Thyroid gland (tissue), 4 donors: ENCODE results near the gene EMILIN3.

Source experiments
- POLR2A ChIP-seq, 2 donors: fragments of 450-650 bp; IDR thresholded peaks; one replicate each; pipeline ENCODE4 v1.6.1; 2017; ENCODE audit warnings: antibody characterized with exemption in 2 of 2, mild to moderate bottlenecking in 2 of 2, moderate library complexity in 1 of 2
- TF ChIP-seq, protein P1 (sequence below), 6 experiments: fragments of 200-600 bp in 3 of 6; fragments of 450-650 bp in 3 of 6; sonication (generic) in 3 of 6; IDR thresholded peaks; one replicate each; pipeline ENCODE4 v1.5.1; 2016 to 2019; ENCODE audit warnings: antibody characterized with exemption in 6 of 6, mild to moderate bottlenecking in 2 of 6, inconsistent platforms in 1 of 6, moderate library complexity in 1 of 6

GRCh38 chr20:41376349-41376748, 9.7 kb upstream of the EMILIN3 start:
- TF ChIP-seq, protein P1, sequence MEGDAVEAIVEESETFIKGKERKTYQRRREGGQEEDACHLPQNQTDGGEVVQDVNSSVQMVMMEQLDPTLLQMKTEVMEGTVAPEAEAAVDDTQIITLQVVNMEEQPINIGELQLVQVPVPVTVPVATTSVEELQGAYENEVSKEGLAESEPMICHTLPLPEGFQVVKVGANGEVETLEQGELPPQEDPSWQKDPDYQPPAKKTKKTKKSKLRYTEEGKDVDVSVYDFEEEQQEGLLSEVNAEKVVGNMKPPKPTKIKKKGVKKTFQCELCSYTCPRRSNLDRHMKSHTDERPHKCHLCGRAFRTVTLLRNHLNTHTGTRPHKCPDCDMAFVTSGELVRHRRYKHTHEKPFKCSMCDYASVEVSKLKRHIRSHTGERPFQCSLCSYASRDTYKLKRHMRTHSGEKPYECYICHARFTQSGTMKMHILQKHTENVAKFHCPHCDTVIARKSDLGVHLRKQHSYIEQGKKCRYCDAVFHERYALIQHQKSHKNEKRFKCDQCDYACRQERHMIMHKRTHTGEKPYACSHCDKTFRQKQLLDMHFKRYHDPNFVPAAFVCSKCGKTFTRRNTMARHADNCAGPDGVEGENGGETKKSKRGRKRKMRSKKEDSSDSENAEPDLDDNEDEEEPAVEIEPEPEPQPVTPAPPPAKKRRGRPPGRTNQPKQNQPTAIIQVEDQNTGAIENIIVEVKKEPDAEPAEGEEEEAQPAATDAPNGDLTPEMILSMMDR (IDR thresholded peaks at IDR 0.05) = no peak
- no peak for TF ChIP-seq POLR2A (IDR thresholded peaks at IDR 0.05)
